WTC11 (cell line): ENCODE measurements around the gene SLC30A2. TPM values are rescaled to one million over a fixed set of nuclear protein-coding genes. Genes with fewer than 3 reads are reported as not detected.

Source experiments
- EMX1 ChIP-seq: fragments of 250-450 bp; sonication (Bioruptor Pico); IDR thresholded peaks from 2 replicates; pipeline ENCODE4 v1.8.0; 2021; ENCODE audit warnings: mild to moderate bottlenecking
- IRF2 ChIP-seq: sonication (generic); formaldehyde crosslinking; IDR thresholded peaks from 2 replicates; pipeline ENCODE4 v1.8.0; 2022; ENCODE audit warnings: low read depth, missing genetic modification reagents, borderline replicate concordance
- JUN ChIP-seq: sonication (generic); formaldehyde crosslinking; IDR thresholded peaks from 2 replicates; pipeline ENCODE4 v1.8.0; 2023; ENCODE audit warnings: mild to moderate bottlenecking, missing genetic modification reagents
- OVOL2 ChIP-seq: fragments of 250-450 bp; sonication (Bioruptor Pico); IDR thresholded peaks from 2 replicates; pipeline ENCODE4 v1.9.0; 2021; ENCODE audit warnings: mild to moderate bottlenecking, borderline replicate concordance
- SOX15 ChIP-seq: fragments of 250-450 bp; sonication (Bioruptor Pico); IDR thresholded peaks from 2 replicates; pipeline ENCODE4 v1.9.0; 2021; ENCODE audit warnings: mild to moderate bottlenecking
- total RNA-seq: library from RNA; stranded (reverse); gene quantifications from 3 replicates; pipeline ENCODE4 v1.2.3, GENCODE V29; 2021
- TF ChIP-seq, protein P1 (sequence below): fragments of 250-450 bp; sonication (Bioruptor Pico); IDR thresholded peaks from 2 replicates; pipeline ENCODE4 v1.8.0; 2021; ENCODE audit warnings: mild to moderate bottlenecking
- TF ChIP-seq, protein P2 (sequence below): sonication (generic); formaldehyde crosslinking; IDR thresholded peaks from 2 replicates; pipeline ENCODE4 v1.8.1; 2022; ENCODE audit warnings: low read depth, missing genetic modification reagents, borderline replicate concordance
- TF ChIP-seq, protein P3 (sequence below): sonication (generic); formaldehyde crosslinking; IDR thresholded peaks from 2 replicates; pipeline ENCODE4 v1.8.0; 2023; ENCODE audit warnings: missing genetic modification reagents
- TF ChIP-seq, protein P4 (sequence below): fragments of 250-450 bp; sonication (Bioruptor Pico); IDR thresholded peaks from 2 replicates; pipeline ENCODE4 v1.9.0; 2021; ENCODE audit warnings: mild to moderate bottlenecking
- TF ChIP-seq, protein P5 (sequence below): sonication (generic); formaldehyde crosslinking; IDR thresholded peaks from 2 replicates; pipeline ENCODE4 v1.8.1; 2022; ENCODE audit warnings: mild to moderate bottlenecking, moderate library complexity, missing genetic modification reagents
- TF ChIP-seq, protein P6 (sequence below): sonication (generic); formaldehyde crosslinking; IDR thresholded peaks from 2 replicates; pipeline ENCODE4 v1.8.1; 2023; ENCODE audit warnings: mild to moderate bottlenecking, missing genetic modification reagents
- TF ChIP-seq, protein P7 (sequence below): fragments of 200-600 bp; IDR thresholded peaks from 2 replicates; pipeline ENCODE4 v1.8.0; 2022; ENCODE audit warnings: antibody characterized with exemption
- TF ChIP-seq, protein P8 (sequence below): sonication (generic); formaldehyde crosslinking; IDR thresholded peaks from 2 replicates; pipeline ENCODE4 v1.8.0; 2023; ENCODE audit warnings: missing genetic modification reagents, mild to moderate bottlenecking, borderline replicate concordance
- TF ChIP-seq, protein P9 (sequence below): sonication (generic); formaldehyde crosslinking; IDR thresholded peaks from 2 replicates; pipeline ENCODE4 v1.8.0; 2022; ENCODE audit warnings: mild to moderate bottlenecking, missing genetic modification reagents

Gene SLC30A2
- total RNA-seq, 1 experiment from 2014 or later: 0.15 TPM

DNA sequence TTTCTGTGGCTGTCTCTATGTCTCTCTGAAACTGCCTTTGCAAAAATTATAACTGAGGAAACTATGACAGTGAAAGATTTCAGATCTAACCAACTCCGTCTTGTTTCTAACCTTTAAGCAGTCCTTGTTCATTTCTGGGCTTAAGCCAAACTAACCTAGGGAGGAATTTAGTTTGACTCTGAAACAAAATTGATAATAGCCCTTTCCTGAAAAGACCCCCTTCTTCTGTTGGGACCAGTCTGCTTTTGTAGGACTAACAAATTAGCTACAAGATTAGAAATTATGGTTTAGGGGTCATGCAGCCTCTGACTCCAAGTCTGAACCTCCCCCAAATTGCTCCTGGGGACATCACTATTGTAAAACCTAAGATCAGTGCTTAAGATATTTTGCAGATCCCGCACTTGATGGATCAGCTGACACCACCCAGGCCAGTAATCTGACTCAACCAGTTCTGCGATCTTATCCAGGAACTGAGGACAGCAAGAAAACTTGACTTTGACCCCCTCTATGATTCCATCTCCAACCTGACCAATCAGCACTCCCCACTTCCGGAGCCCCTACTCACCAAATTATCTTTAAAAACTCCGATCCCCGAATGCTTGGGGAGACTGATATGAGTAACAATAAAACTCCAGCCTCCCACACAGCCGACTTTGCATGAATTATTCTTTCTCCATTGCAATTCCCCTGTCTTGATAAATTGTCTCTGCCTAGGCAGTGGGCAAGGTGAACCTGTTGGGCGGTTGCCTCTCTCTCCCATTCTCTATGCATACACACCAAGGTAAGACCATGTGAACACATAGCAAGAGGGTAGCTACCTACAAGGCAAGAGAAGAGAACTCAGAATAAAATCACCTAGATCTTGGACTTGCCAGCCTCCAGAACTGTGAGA lies 32.6 kb upstream of the SLC30A2 start (continued):
- TF ChIP-seq IRF2 (CRISPR knock-in tag): no peak
- TF ChIP-seq, protein P1, sequence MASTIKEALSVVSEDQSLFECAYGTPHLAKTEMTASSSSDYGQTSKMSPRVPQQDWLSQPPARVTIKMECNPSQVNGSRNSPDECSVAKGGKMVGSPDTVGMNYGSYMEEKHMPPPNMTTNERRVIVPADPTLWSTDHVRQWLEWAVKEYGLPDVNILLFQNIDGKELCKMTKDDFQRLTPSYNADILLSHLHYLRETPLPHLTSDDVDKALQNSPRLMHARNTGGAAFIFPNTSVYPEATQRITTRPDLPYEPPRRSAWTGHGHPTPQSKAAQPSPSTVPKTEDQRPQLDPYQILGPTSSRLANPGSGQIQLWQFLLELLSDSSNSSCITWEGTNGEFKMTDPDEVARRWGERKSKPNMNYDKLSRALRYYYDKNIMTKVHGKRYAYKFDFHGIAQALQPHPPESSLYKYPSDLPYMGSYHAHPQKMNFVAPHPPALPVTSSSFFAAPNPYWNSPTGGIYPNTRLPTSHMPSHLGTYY: no peak
- TF ChIP-seq, protein P2, sequence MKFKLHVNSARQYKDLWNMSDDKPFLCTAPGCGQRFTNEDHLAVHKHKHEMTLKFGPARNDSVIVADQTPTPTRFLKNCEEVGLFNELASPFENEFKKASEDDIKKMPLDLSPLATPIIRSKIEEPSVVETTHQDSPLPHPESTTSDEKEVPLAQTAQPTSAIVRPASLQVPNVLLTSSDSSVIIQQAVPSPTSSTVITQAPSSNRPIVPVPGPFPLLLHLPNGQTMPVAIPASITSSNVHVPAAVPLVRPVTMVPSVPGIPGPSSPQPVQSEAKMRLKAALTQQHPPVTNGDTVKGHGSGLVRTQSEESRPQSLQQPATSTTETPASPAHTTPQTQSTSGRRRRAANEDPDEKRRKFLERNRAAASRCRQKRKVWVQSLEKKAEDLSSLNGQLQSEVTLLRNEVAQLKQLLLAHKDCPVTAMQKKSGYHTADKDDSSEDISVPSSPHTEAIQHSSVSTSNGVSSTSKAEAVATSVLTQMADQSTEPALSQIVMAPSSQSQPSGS: no peak
- TF ChIP-seq OVOL2 (CRISPR knock-in tag): no peak
- TF ChIP-seq SOX15 (CRISPR knock-in tag): no peak
- TF ChIP-seq, protein P3, sequence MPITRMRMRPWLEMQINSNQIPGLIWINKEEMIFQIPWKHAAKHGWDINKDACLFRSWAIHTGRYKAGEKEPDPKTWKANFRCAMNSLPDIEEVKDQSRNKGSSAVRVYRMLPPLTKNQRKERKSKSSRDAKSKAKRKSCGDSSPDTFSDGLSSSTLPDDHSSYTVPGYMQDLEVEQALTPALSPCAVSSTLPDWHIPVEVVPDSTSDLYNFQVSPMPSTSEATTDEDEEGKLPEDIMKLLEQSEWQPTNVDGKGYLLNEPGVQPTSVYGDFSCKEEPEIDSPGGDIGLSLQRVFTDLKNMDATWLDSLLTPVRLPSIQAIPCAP (CRISPR knock-in tag): no peak
- TF ChIP-seq EMX1 (CRISPR knock-in tag): no peak
- TF ChIP-seq, protein P4, sequence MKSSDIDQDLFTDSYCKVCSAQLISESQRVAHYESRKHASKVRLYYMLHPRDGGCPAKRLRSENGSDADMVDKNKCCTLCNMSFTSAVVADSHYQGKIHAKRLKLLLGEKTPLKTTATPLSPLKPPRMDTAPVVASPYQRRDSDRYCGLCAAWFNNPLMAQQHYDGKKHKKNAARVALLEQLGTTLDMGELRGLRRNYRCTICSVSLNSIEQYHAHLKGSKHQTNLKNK (CRISPR knock-in tag): no peak
- no peak for TF ChIP-seq JUN (CRISPR knock-in tag)
- TF ChIP-seq, protein P5, sequence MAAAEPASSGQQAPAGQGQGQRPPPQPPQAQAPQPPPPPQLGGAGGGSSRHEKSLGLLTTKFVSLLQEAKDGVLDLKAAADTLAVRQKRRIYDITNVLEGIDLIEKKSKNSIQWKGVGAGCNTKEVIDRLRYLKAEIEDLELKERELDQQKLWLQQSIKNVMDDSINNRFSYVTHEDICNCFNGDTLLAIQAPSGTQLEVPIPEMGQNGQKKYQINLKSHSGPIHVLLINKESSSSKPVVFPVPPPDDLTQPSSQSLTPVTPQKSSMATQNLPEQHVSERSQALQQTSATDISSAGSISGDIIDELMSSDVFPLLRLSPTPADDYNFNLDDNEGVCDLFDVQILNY (CRISPR knock-in tag): no peak
- TF ChIP-seq, protein P6, sequence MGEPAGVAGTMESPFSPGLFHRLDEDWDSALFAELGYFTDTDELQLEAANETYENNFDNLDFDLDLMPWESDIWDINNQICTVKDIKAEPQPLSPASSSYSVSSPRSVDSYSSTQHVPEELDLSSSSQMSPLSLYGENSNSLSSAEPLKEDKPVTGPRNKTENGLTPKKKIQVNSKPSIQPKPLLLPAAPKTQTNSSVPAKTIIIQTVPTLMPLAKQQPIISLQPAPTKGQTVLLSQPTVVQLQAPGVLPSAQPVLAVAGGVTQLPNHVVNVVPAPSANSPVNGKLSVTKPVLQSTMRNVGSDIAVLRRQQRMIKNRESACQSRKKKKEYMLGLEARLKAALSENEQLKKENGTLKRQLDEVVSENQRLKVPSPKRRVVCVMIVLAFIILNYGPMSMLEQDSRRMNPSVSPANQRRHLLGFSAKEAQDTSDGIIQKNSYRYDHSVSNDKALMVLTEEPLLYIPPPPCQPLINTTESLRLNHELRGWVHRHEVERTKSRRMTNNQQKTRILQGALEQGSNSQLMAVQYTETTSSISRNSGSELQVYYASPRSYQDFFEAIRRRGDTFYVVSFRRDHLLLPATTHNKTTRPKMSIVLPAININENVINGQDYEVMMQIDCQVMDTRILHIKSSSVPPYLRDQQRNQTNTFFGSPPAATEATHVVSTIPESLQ (CRISPR knock-in tag): no peak
- TF ChIP-seq, protein P7, sequence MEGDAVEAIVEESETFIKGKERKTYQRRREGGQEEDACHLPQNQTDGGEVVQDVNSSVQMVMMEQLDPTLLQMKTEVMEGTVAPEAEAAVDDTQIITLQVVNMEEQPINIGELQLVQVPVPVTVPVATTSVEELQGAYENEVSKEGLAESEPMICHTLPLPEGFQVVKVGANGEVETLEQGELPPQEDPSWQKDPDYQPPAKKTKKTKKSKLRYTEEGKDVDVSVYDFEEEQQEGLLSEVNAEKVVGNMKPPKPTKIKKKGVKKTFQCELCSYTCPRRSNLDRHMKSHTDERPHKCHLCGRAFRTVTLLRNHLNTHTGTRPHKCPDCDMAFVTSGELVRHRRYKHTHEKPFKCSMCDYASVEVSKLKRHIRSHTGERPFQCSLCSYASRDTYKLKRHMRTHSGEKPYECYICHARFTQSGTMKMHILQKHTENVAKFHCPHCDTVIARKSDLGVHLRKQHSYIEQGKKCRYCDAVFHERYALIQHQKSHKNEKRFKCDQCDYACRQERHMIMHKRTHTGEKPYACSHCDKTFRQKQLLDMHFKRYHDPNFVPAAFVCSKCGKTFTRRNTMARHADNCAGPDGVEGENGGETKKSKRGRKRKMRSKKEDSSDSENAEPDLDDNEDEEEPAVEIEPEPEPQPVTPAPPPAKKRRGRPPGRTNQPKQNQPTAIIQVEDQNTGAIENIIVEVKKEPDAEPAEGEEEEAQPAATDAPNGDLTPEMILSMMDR: no peak
- TF ChIP-seq, protein P8, sequence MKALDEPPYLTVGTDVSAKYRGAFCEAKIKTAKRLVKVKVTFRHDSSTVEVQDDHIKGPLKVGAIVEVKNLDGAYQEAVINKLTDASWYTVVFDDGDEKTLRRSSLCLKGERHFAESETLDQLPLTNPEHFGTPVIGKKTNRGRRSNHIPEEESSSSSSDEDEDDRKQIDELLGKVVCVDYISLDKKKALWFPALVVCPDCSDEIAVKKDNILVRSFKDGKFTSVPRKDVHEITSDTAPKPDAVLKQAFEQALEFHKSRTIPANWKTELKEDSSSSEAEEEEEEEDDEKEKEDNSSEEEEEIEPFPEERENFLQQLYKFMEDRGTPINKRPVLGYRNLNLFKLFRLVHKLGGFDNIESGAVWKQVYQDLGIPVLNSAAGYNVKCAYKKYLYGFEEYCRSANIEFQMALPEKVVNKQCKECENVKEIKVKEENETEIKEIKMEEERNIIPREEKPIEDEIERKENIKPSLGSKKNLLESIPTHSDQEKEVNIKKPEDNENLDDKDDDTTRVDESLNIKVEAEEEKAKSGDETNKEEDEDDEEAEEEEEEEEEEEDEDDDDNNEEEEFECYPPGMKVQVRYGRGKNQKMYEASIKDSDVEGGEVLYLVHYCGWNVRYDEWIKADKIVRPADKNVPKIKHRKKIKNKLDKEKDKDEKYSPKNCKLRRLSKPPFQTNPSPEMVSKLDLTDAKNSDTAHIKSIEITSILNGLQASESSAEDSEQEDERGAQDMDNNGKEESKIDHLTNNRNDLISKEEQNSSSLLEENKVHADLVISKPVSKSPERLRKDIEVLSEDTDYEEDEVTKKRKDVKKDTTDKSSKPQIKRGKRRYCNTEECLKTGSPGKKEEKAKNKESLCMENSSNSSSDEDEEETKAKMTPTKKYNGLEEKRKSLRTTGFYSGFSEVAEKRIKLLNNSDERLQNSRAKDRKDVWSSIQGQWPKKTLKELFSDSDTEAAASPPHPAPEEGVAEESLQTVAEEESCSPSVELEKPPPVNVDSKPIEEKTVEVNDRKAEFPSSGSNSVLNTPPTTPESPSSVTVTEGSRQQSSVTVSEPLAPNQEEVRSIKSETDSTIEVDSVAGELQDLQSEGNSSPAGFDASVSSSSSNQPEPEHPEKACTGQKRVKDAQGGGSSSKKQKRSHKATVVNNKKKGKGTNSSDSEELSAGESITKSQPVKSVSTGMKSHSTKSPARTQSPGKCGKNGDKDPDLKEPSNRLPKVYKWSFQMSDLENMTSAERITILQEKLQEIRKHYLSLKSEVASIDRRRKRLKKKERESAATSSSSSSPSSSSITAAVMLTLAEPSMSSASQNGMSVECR: no peak
- TF ChIP-seq, protein P9, sequence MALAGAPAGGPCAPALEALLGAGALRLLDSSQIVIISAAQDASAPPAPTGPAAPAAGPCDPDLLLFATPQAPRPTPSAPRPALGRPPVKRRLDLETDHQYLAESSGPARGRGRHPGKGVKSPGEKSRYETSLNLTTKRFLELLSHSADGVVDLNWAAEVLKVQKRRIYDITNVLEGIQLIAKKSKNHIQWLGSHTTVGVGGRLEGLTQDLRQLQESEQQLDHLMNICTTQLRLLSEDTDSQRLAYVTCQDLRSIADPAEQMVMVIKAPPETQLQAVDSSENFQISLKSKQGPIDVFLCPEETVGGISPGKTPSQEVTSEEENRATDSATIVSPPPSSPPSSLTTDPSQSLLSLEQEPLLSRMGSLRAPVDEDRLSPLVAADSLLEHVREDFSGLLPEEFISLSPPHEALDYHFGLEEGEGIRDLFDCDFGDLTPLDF (CRISPR knock-in tag): no peak
